Fibroblast of the aortic adventitia (primary cell): ENCODE measurements around the gene SSH3. TPM values are rescaled to one million over a fixed set of nuclear protein-coding genes. Genes with fewer than 3 reads are reported as not detected.

Experiments used
- DNase-seq: peaks from one replicate; pipeline ENCODE4 v3.0.0-alpha.2; 2010; ENCODE audit warnings: low read depth
- H3K4me3 ChIP-seq: 2 replicates; pipeline ENCODE4 v1.5.1; 2011; ENCODE audit warnings: low read depth, mild to moderate bottlenecking, control low read depth, low read length, moderate library complexity
- CTCF ChIP-seq: IDR thresholded peaks from 2 replicates; pipeline ENCODE4 v1.5.1; 2011; ENCODE audit warnings: mild to moderate bottlenecking, low read length, control low read depth, inconsistent platforms; ENCODE audit not compliant: insufficient read depth
- total RNA-seq: library from RNA; depleted of rRNA; stranded (reverse); fragments of >200 nt; gene quantifications from 2 replicates; pipeline ENCODE4 v1.2.3, GENCODE V29; 2012; ENCODE audit warnings: low replicate concordance

Gene SSH3
- total RNA-seq, 1 donor: 11.7 TPM

DNA sequence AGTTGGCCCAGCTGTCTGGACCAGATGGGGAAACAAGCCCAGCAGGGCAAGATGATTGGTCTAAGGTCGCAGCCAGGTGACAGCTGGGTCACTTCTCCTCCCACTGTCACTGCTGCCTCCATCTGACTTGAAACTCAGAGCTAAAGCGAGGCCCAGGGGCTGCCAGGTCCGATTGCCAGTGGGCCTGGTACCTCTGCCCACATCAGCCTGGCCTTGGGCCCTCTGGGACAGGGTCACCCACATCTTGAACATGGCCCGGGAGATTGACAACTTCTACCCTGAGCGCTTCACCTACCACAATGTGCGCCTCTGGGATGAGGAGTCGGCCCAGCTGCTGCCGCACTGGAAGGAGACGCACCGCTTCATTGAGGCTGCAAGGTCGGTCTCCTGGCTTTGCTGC, 5.8 kb downstream of the SSH3 start:
- DNase-seq: no peak
- no peak overlapping the region for H3K4me3 ChIP-seq
- no peak for TF ChIP-seq CTCF

DNA sequence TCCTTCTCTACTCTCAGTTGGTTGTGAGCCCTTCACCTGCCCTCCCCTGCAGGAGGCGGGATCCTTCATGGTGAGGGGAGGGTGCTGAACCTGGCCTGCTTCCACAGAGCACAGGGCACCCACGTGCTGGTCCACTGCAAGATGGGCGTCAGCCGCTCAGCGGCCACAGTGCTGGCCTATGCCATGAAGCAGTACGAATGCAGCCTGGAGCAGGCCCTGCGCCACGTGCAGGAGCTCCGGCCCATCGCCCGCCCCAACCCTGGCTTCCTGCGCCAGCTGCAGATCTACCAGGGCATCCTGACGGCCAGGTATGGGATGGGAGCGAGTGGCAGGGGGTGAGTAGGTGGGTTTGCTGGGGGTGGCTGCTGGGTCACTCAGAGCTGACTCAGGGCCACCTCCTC, 6.3 kb downstream of the SSH3 start:
- no peak for DNase-seq
- TF ChIP-seq CTCF: no peak

GRCh38 chr11:67310246-67311050, 7.1 kb downstream of the SSH3 start:
- no peak for TF ChIP-seq CTCF
- DNase-seq: no peak
- H3K4me3 ChIP-seq: no peak overlapping the region

More for the DNA sequence above, 6.3 kb downstream of the SSH3 start:
- H3K4me3 ChIP-seq: no peak overlapping the region

DNA sequence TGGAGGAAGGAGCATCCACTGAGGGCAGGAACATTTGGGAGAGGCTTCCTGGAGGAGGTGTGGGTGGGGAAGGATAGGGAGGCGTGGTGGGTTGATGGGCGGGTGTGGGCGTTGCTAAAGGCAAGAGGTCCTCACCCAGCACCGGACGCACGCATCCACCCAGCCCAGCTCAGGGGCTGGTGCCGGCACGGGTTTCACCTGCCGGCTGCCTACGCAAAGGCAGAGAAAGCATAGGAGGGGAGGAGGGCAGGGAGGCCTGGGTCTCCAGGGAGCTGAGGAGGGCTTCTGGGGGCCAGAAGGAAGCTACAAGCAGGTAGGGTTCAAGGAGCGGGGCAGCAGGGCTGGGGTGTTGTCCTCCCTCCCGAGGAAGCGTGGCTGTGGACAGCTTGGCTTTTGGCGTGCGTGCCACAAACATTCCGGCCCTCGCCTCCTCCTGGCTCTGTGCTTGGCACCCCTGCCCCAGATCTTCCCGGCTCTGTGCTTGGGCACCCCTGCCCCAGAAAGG, 7.8 kb downstream of the SSH3 start:
- H3K4me3 ChIP-seq: no peak overlapping the region
- no peak for TF ChIP-seq CTCF
- DNase-seq: no peak

DNA sequence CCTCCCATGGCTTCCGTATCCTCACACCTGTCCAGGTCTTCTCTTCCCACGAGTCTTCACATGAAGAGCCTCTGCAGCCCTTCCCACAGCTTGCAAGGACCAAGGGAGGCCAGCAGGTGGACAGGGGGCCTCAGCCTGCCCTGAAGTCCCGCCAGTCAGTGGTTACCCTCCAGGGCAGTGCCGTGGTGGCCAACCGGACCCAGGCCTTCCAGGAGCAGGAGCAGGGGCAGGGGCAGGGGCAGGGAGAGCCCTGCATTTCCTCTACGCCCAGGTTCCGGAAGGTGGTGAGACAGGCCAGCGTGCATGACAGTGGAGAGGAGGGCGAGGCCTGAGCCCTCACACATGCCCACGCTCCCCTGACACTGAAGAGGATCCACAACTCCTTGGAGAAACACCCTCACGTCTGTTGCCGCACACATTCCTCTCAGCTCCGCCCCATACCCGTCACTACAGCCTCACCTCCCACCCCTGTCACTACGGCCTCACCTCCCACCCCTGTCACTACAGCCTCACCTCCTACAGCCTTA, 8.3 kb downstream of the SSH3 start:
- no peak for DNase-seq
- H3K4me3 ChIP-seq: no peak overlapping the region
- no peak for TF ChIP-seq CTCF

- H3K4me3 ChIP-seq: no peak overlapping the region
- no peak for DNase-seq
- no peak for TF ChIP-seq CTCF
Measured at GRCh38 chr11:67312187-67313021, 9.1 kb downstream of the SSH3 start.
